Jurkat, Clone E6-1 (cell line): ENCODE measurements around the gene ANO8.

Experiments used
- DNase-seq: peaks from one replicate; pipeline ENCODE4 v3.0.0-alpha.2; 2011; ENCODE audit warnings: low read depth, low spot score
- H3K4me3 ChIP-seq: 2 replicates; pipeline ENCODE4 v1.5.1; 2011; ENCODE audit warnings: mild to moderate bottlenecking, low read length, control low read depth, moderate library complexity

ANO8 gene

GRCh38 chr19:17319473-17320238 lies 15.0 kb downstream of the ANO8 start:
- no peak for DNase-seq
- no peak overlapping the region for H3K4me3 ChIP-seq

- no peak for DNase-seq
- no peak overlapping the region for H3K4me3 ChIP-seq
These were observed 15.7 kb downstream of the ANO8 start for GRCh38 chr19:17318966-17319365.

- DNase-seq = no peak
- no peak overlapping the region for H3K4me3 ChIP-seq
These were observed 20.6 kb downstream of the ANO8 start for GRCh38 chr19:17314007-17314593.

GRCh38 chr19:17312189-17313113 lies 22.2 kb downstream of the ANO8 start:
- no peak for DNase-seq
- H3K4me3 ChIP-seq = no peak overlapping the region

- no peak for DNase-seq
- H3K4me3 ChIP-seq = no peak overlapping the region
These were observed 23.0 kb downstream of the ANO8 start for GRCh38 chr19:17311455-17312188.

GRCh38 chr19:17309965-17310461 lies 24.6 kb downstream of the ANO8 start:
- no peak for DNase-seq
- H3K4me3 ChIP-seq = peak overlapping the region; percentile 88

- peak; percentile 100 for DNase-seq
These were observed 25.3 kb downstream of the ANO8 start, which contains the start of gene DDA1 for GRCh38 chr19:17309198-17309964. DDA1 (plus strand) TSS chr19:17309563; CDS start chr19:17309655, 92 bp downstream.

GRCh38 chr19:17307876-17308377 lies 26.7 kb downstream of the ANO8 start:
- no peak for DNase-seq
- no peak overlapping the region for H3K4me3 ChIP-seq

More at GRCh38 chr19:17309198-17309964, 25.3 kb downstream of the ANO8 start, which contains the start of gene DDA1:
- H3K4me3 ChIP-seq = peak within 1 kb of the TSS; percentile 88

GRCh38 chr19:17306285-17306714 lies 28.4 kb downstream of the ANO8 start:
- DNase-seq = no peak
- peak overlapping the region; percentile 89 for H3K4me3 ChIP-seq

GRCh38 chr19:17305517-17306284 lies 29.0 kb downstream of the ANO8 start, which contains the start of gene MRPL34:
MRPL34 (plus strand) TSS chr19:17305872; CDS start chr19:17305893, 21 bp downstream.
- peak; percentile 99 for DNase-seq
- peak within 1 kb of the TSS; percentile 89 for H3K4me3 ChIP-seq

GRCh38 chr19:17305216-17305516 lies 29.5 kb downstream of the ANO8 start:
- DNase-seq = no peak
- H3K4me3 ChIP-seq = peak overlapping the region; percentile 89

- H3K4me3 ChIP-seq = peak overlapping the region; percentile 89
- DNase-seq = no peak
These were observed 30.1 kb downstream of the ANO8 start for GRCh38 chr19:17304386-17305215.

- H3K4me3 ChIP-seq = no peak overlapping the region; the same call in 1 of the 2 replicates
- no peak for DNase-seq
These were observed 30.8 kb downstream of the ANO8 start for GRCh38 chr19:17303940-17304267.

GRCh38 chr19:17303167-17303939 lies 31.3 kb downstream of the ANO8 start, which contains the start of gene ABHD8:
ABHD8 (minus strand) TSS chr19:17303425; CDS start chr19:17301616, 1,809 bp downstream.
- peak; percentile 91 for DNase-seq
- H3K4me3 ChIP-seq = peak within 1 kb of the TSS; percentile 62

- peak overlapping the region; percentile 62 for H3K4me3 ChIP-seq
- DNase-seq = no peak
These were observed 32.1 kb downstream of the ANO8 start for GRCh38 chr19:17302391-17303166.
